Measurements from ENCODE around the gene RBM38.

RBM38 gene

GRCh38 chr20:57375652-57376230 is 15.5 kb upstream of the RBM38 start:
- no peak for DNase-seq

GRCh38 chr20:57377350-57377749 is 13.8 kb upstream of the RBM38 start:
- no peak for DNase-seq

- DNase-seq, result no peak
These were observed 13.1 kb upstream of the RBM38 start for GRCh38 chr20:57378107-57378506.

- DNase-seq, result no peak
These were observed 12.4 kb upstream of the RBM38 start for GRCh38 chr20:57378646-57379262.

GRCh38 chr20:57379263-57379647 is 11.9 kb upstream of the RBM38 start:
- peak; percentile 16 for DNase-seq

GRCh38 chr20:57380081-57380750 is 11.0 kb upstream of the RBM38 start:
- no peak for DNase-seq

- peak; percentile 88 for DNase-seq
These were observed 9.3 kb upstream of the RBM38 start for GRCh38 chr20:57381596-57382503.

GRCh38 chr20:57382516-57382915 is 8.7 kb upstream of the RBM38 start:
- no peak for DNase-seq

DNA sequence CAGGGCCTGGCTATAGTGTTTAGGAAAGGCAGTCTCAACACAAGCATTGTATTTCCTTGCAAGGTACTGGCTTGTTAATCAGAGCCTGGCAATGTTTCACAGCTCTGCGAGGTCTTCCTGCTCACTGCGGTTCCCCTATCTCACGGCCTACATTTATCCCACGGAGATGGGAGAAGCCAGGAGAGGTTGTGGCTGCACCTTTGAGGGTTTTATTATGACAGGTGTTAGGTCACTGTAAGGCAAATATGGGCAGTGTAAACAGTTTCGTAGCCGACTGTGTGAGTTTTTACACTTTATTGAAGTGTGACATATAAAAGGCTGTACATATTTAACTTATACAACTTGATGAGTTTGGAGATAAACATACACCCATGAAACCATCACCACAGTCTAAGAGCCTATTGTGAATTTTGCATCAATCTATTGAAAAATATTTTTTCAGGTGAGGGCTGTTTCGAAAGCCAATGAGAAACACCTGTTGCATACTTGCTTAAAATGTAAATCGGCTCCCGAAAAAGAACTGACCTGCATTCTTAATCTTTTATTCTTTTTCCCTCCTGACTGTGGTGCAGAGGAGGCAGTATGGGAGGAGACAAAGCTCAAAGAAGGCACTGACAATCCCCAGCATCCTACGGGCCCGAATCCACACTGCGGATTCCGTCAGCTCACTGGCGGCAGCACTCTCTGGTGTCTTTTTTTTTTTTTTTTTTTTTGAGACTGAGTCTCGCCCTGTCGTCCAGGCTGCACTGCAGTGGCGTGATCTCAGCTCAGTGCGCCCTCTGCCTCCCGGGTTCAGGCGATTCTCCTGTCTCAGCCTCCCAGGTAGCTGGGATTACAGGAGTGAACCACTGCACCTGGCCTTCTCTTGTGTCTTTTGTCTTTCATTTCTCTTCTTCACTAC is 7.5 kb upstream of the RBM38 start:
- no peak for DNase-seq

GRCh38 chr20:57384486-57384885 is 6.7 kb upstream of the RBM38 start:
- no peak for DNase-seq

- no peak for DNase-seq
These were observed 6.0 kb upstream of the RBM38 start for GRCh38 chr20:57384953-57385761.

DNA sequence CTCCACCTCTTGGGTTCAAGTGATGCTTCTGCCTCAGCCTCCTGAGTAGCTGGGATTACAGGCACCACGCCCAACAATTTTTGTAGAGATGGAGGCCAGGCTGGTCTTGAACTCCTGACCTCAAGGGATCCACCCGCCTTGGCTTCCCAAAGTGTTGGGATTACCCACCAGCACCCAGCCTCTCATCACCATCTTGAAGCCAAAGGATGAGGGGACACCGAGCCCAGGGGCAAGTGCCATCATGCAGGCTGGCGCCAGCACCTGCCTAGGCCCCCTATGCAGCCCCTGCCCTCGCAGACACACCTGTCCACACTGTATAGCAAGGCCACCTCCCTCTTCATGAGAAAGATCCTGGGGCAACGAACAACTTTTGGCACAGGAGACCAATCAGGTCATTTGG is 5.3 kb upstream of the RBM38 start:
- DNase-seq, result no peak

- DNase-seq, result no peak
These were observed 4.4 kb upstream of the RBM38 start for GRCh38 chr20:57386762-57387161.

GRCh38 chr20:57387463-57387862 is 3.7 kb upstream of the RBM38 start:
- DNase-seq, result no peak

DNA sequence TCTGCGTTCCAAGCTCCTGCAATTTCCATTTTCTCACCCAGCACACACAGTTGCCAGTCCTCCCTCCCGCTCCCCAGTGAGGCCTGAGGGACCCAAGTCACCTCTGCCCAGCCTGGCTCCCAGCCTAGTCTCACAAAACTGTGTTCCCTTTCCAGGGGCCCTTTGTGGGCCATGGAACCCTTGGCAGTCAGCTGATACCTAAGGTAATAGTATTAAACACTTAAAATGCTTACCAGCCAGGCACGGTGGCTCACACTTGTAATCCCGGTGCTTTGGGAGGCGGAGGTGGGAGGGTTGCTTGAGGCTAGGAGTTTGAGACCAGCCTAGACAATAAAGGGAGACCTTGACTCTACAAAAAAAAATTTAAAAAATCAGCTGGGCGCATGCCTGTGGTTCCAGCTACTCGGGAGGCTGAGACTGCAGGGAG is 3.2 kb upstream of the RBM38 start:
- DNase-seq, result no peak

DNA sequence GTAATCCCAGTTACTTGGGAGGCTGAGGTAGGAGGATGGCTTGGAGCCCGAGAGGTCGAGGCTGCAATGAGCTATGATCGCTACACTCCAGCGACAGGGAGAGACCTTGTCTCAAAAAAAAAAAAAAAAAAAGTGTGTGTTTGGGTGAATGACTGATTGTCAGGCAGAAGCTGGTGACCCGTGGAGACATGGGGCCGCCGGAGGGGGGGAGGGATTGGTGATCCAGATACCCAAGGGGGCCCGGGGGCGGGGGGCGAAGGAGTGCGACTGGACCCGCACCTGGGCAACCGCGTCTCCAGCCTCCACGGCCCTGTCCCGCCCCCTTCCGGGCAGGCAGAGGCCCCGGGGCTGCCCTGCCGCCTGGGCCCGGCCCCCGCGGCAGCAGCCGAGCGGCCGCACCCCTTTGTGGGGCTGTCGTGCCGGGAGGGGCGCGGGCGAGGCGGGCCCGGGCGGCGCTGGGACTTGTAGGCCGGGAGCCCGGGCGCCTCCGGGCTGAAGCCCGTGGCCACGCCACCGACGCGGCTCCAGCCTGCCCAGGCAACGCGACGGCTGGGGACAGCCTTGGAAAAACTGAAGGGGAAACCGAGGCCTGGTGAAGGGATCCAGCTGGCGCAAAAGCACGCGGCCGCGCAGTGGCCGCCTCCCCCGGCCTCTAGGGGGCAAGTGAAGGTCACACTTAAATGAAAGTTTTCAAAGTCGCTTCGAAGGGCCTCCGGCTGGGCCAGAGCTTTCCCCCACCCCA is 2.1 kb upstream of the RBM38 start:
- DNase-seq, result peak; percentile 85

- peak; percentile 41 for DNase-seq
These were observed 1.2 kb upstream of the RBM38 start for GRCh38 chr20:57389695-57390603.

- peak; percentile 44 for DNase-seq
These were observed 474 bp downstream of the RBM38 start for GRCh38 chr20:57391439-57392301.
